HG02642 (cell line): ENCODE results near the gene SYT2.

ENCODE experiments used
- ATAC-seq: cut with Tn5 transposase; IDR thresholded peaks from one replicate; pipeline ENCODE4 v1.9.1; 2021; ENCODE audit warnings: mild to moderate bottlenecking; ENCODE audit not compliant: unreplicated experiment, poor library complexity

The SYT2 gene

DNA sequence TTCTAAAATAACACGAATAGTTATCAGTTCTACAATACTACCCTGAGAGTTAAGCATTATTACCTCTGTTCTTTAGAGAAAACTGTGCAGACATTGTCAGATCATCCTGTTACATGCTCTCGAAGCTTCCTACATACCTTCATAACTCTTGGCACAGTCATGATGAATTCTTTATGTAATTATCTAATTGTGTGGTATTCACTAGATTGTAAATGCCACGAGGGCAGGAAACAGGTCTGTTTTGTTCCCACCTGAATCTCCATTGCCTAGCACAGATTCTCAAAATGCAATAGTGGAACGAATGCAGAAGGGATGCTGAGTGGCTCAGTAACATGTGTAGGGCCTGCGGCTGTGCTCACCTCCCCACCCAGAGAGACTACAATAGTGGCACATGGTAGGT is 3.4 kb downstream of the SYT2 start:
- no peak for ATAC-seq

DNA sequence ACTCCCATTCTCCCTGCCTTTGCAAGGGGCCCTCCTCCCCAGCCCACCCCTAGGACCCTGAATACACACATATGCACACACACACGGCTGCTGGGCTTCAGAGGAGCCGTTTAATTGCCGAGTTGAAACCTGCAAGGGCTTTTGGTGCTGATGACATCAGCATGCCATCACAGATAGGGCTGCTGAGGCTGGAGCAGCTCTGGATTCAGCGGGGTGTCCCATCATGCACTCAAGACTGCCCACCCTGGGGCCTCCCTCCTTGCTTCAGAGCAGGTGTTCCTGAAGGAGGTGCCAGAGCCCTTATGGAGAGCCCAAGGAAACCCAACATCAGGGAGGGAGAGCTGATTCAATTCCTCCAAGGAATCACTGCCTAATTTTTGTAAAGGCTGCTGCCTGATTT is 5.7 kb downstream of the SYT2 start:
- ATAC-seq = no peak

GRCh38 chr1:202703191-202703590 is 7.1 kb downstream of the SYT2 start:
- ATAC-seq = no peak

DNA sequence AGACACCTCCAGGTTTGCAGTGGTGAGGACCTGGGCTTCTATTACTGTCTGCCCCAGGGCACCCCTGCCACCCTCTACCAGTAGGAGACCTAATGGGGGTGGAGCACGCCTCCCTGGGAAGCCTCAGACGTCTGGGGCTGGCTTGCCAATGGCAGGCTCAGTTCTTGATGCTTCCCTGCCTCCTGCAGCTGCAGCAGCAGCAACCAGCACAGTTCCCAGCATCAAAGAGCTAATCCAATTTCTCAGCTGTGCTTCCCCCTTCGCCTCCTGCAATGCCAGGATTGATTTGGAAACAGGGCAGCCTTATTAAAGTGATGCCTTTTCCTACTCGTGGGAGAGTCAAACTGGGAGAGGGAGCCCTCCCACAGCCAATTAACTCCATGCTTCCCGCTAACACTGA is 8.2 kb downstream of the SYT2 start:
- ATAC-seq = no peak

DNA sequence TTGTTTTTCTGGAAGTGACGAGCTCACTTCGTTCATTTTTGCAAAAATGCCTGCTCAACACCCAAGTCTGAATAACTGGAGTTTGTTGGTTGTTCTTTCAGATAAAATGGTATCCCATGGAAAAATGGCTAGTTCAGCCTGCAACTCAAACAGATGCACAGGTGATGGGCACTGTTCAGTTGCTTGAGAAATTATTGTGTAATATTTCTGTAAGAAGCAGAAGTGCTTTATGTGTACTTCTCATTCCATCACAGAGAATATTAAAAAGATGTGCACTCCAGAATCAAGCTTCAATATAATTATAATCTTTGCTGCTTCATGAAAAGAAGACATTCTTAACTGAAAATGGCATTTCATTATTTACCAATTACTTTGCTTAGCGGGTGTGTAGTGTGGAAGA is 9.1 kb downstream of the SYT2 start:
- ATAC-seq = no peak

DNA sequence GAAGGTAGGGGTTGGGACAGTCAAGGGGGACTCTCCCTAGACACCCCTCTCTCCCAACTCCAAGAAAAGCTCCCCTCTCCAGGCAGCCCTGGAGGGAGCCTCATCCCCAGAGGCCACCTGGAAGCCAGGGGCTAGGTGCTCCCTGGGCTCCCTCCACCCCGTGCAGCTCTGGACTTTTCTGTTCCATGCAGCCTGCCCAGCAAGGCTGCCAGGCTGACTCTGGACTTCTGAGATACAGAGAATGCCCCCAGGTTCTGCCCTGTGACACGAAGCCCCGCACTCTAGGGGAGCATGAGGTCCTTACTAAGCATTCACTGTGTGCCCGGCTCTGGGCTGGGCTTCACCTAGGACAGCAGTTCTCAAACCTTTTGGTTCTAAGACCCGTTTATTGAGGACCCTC is 10.2 kb downstream of the SYT2 start:
- no peak for ATAC-seq

DNA sequence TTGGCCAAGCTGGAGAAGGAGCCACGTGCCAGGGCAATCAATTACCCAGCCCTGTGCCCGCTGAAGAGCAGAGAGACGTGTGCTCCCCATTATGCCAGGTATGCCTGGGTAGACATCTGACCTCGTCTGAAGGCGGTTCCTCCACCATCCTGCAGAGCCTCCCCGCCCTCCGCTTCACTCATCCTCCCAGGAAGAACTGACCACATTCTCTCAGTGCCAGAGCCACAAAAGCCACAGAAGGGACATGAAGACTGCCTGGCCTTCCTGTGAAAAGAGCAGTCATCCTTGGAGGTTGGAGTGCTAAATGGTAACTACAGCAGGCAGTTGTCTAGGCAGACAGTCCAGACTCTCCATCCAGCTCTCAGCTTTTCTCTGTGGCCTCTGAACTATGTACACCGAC is 12.0 kb downstream of the SYT2 start:
- no peak for ATAC-seq

DNA sequence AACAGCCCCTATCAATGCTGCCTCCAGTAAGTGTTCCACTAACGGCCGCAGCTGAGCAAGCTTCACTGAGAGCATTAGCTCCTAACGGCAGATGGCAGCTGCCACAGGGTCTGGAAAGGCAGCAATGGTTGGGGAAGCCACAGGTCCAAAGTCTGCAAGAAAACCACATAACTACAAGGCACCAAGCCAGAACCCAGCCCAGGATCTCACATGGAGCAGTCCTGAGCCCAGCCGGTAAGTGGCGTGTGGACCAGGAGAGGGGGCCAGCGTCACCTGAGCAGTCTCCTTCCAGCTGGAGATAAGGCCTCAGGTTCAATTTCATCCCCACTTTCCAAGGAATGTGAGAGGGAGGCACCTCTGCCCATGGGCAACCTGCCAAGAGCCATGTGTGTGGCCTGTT is 13.2 kb downstream of the SYT2 start:
- no peak for ATAC-seq

DNA sequence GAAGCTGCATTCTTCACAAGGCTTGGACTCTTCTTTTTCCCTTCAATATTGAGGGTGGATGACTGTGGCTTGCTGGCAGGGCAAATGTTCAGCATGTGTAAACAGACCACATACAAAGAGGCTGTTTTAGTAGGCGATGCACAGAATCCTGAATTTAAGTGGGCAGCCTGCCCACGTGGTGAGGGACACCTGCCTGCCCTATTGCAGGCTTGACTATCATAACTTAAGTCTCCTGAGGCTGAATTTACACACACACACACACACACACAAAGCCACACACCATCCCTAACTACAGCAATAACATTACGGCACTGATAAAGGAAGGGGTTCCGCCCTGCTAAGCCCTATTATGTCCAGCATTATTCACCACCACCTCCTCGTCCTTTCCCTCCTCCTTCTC is 15.9 kb downstream of the SYT2 start:
- no peak for ATAC-seq

GRCh38 chr1:202692959-202693555 is 17.2 kb downstream of the SYT2 start:
- ATAC-seq = no peak

DNA sequence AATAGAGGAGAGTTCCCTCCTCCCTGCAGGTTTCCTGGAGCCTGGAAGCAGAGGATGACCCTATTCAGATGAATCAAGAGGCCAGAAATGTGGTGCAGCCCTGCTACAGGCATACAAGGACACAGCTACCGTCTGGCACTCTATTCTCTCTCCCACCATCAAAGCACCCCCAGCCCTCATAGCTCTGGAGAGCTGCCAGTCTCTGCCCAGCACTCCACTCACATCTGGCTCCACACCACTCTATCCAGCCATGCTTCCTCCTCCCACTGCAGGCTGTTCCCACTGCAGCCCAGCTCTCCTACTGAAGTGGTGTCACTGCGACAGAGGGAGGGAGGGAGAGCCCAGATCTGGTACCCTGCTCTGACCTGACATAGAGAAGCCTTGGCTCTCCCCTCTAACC is 18.4 kb downstream of the SYT2 start:
- ATAC-seq = no peak

DNA sequence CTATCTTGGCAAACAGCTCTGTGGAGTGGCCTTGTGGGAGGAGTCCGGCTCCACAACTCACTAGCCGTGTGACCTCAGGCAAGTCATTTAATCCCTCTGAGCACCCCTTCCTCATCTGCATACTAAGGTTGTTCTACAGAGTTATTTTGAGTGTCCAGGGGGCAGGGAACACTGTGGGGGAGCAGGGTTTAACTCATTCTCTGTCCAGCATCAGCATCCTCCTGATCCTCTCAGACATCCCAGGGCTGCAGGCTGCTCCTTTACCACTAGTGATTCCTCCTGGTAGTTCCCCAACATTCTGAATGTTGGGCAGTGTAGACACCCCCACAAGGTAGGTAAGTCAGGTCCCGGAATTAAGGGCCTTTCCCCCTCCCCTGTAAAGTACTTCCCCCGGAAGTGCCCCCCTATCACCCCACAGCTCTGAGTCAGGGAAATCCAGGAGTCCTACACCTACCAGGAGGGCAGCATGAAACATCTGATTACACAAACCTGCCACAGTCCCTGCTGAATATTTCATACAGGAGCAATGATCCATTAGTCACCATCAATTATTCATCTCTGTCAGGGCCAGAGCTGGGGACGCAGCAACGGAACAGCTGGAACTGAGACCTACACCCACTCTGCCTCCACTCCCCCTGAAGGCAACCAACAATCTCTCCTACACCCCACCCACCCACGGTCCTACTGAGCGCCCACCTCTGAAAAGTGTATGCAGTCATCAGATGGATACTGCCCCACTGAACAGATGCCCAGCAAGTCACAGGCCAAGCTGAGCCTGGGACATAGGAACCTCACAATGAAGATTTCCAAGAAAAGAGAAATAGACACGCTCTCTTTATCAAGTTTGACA is 20.5 kb downstream of the SYT2 start:
- no peak for ATAC-seq

DNA sequence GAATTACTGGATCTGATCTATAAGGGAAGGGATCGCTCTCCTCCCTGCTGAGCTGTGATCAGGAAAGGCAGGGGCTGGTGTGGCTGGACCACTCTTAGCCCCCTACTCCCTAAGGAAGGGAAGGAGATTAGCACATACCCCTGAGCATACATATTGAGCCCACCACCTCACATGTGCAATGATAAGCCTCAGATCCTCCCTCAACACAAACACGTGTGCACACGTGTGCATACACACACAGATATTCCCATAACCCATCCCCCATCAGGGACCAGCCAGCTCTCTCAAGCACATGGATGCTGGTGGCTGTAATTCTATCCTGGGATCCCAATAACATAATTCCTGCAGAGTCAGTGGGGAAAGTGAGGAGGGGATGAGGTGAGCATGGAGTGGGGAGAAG is 21.2 kb downstream of the SYT2 start:
- ATAC-seq = no peak

DNA sequence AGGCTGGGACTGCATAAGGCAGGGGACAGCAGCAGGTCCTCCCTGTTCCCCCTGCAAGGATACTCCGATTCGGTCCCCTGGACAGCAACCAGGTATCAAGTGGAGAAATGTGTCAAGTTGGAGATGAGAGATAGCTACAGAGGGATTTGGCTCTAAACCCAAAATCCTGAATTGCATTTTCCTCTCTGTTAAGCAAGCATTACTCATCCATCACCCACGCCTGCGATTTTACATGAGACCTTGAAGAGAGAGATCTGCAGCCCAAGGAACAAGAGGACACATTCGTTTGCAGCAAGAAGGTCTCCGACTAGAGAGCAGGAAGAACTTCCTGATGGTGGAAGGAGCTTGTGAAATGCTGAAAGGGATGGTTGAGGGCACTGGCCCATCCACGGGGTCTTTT is 21.9 kb downstream of the SYT2 start:
- no peak for ATAC-seq

DNA sequence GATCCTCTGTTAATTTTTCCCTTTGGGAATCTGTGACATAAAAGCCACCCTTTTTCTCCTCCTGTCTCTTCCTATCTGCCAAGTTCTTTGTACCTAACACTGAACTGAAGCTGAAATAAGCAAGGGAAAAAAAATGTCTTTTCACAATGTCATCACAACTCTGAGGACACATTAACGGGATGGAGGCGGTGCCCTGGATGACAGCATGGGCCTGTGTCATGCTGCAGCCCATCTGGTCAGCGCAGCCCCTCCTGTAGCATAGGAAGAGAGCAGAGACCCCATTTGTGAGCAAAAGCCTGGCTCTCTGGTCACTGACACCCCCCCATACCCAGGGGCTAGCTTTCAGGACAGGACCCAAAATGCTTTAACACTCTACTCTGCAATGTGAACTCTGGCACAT is 22.5 kb downstream of the SYT2 start:
- ATAC-seq = no peak

DNA sequence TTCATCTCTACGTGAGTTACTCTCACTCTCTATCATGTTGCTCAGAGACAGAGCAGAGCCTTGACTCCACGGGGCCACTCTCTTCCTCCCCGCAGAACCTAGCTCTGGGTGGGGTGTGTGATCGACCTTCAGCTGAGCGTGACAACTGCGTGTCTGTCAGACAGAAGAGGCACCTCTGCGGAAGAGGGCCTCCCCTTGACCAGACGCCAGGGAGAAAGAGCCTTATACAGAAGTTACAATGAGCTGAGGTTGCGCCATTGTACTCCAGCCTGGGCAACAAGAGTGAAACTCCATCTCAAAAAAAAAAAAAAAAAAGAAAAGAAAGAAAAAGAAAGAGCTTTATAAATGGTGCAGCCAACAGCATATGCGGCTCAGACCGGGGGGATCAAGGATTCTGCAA is 22.9 kb downstream of the SYT2 start:
- ATAC-seq = no peak

DNA sequence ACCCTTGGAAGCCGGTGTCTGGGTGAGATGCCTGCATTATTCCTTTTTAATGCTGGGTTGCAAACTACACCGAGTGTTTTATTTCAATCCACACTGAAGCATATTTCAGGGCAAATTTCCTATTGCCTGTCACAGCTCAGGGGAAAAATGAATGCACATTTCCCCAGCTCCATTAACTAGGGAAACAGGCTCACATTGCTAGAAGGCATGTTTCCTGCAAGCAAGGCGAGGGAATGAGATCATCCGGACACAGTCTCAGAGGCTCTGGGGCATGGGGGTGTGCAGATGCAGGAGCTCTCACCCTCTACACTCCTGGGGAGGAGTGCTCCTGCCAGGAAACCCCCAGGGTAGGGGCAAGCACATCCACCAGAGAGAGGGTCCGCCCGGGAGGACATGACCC is 24.6 kb downstream of the SYT2 start:
- no peak for ATAC-seq

DNA sequence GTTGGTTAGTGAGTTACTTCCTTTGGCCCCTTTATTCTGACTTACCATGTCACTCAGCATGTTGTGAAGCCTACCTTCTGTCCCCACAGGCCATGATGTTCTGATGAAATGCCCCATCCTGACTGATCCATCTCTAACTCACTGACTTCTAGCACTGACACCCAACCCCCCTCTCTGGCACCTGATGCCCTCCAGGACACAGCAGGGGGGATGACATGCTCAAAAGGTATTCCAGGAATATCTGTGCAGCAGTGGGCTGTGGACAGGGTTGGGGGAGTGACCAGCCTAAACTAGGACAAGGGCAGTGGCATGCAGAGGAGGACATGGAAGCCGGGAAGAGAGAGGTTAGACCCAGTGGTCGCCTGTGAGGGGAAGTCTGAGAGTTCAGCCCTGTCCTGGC is 25.5 kb downstream of the SYT2 start:
- ATAC-seq = no peak

- no peak for ATAC-seq
Measured at GRCh38 chr1:202683029-202683428, 27.2 kb downstream of the SYT2 start.

DNA sequence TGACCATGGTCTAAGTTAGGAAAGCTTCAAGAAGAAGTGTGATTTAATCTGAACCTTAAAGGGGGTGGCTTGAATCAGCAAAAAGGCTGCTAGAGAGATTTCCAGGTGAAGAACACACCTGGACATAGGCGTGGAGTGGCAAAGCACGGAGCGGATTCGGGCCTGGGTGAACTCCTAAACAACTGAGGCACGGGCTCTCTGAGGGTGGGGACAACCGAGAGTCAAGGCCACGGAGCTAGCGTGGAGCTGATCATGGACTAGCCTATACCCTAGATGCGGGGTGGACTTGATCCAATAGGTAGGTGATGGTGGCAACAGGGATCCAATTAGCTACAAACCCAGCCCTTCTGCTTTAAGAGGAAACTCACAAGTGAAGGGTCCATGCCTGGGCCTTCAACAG is 27.8 kb downstream of the SYT2 start:
- no peak for ATAC-seq

DNA sequence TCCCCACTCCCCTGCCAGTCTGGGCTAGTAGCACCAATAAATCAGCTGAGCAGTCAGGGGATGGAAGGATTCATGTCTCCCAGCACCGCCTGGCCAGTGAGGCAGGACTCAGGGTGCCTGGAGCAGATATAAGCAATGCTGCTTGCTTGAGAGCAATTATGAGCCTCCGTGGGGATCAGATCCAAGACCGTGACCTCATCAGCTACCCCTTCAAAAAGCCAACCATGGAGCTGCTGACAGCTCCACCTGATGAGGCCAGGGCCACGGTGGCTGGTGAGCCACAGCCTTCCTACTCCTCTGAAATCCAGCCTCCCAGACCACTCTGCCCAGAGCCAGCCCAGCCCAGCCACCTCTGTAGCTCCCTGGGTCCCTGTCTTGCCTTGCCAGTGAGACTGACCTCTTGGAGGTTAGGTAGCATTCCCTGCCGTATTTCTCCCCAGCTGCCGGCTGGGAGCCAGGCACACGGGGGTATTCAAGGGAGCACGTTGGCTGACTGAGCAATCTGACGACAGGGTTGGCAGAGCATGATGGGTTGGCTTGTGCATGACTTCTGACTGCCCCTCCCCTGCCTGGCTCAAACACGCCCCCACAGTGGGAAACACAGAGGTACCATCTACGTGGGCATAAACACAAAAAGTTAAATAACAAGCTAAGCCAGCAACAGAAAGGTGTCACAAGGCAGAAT is 28.4 kb downstream of the SYT2 start:
- ATAC-seq = no peak
